ENCODE results near the gene IGFL2. TPM values are rescaled to one million over a fixed set of nuclear protein-coding genes. Genes with fewer than 3 reads are reported as not detected.
"Not testable (repeated sequence)": the region's sequence is repeated elsewhere in the genome, so short reads cannot be mapped to it uniquely, and the experiment has no call there.

IGFL2 gene
- total RNA-seq, 1 donor, result not detected

DNA sequence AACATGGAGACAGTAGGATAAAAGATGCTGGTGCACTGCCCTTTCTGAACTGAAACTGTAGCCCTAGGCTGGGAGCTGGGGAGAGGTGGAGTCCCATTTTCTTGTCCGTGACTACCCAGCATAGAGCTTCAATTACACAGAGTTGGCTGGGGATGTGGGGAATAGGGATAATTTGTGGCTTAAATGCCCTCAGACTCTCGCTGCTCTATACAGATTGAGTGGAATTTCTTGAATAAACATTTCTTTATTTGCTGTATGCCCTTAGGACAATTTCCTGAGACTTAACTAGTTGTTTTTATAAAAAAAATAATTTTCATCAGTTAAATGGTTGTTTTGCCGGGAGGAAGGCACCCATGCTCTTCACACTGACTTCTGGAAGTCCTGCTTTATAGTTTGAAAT is 7.2 kb downstream of the IGFL2 start:
- TF ChIP-seq, protein P1, sequence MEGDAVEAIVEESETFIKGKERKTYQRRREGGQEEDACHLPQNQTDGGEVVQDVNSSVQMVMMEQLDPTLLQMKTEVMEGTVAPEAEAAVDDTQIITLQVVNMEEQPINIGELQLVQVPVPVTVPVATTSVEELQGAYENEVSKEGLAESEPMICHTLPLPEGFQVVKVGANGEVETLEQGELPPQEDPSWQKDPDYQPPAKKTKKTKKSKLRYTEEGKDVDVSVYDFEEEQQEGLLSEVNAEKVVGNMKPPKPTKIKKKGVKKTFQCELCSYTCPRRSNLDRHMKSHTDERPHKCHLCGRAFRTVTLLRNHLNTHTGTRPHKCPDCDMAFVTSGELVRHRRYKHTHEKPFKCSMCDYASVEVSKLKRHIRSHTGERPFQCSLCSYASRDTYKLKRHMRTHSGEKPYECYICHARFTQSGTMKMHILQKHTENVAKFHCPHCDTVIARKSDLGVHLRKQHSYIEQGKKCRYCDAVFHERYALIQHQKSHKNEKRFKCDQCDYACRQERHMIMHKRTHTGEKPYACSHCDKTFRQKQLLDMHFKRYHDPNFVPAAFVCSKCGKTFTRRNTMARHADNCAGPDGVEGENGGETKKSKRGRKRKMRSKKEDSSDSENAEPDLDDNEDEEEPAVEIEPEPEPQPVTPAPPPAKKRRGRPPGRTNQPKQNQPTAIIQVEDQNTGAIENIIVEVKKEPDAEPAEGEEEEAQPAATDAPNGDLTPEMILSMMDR (IDR thresholded peaks at IDR 0.05; ENCODE audit: insufficient read depth, low read depth, low read length), result no peak
- no peak overlapping the region for H3K4me3 ChIP-seq (ENCODE audit: low read depth, low read length)
- DNase-seq (ENCODE audit: low read depth), result no peak

DNA sequence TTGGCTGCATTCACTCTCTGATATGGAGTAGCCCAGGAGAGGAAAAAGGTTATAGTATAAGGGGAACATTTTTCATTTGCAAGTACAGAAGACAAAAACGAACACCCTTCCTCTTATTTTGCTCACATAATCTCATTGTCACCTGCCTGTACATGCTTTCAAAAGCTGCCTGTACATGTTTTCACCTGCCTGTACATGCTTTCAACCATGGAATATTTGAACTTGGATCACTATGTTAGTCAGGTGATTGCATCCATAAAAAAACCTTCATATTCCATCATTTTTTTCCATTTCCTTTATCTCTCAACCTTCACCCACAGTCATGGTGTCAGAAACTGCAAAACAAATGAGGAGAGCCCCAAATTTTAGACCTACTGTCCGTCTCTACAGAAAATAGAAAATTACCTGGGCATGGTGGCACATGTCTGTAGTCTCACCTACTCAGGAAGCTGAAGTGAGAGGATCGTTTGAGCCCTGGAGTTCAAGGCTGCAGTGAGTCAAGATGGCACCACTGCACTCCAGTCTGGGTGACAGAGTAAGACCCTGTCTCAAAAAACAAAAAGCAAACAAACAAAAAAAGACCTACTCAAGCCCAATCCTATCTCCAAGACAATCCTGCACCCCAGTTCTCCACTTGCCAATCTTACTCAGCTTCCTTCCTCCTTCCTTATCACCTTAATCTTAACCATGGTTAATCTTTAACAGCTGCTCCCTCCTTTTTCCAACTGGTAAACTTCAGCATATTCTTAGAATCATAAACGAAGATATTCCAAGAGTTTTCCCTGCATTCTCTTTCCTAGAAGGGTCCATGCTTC is 11.6 kb downstream of the IGFL2 start:
- no peak overlapping the region for H3K4me3 ChIP-seq (ENCODE audit: low read depth, low read length)
- TF ChIP-seq, protein P1 (IDR thresholded peaks at IDR 0.05; ENCODE audit: insufficient read depth, low read depth, low read length), result no peak
- no peak for DNase-seq (ENCODE audit: low read depth)

DNA sequence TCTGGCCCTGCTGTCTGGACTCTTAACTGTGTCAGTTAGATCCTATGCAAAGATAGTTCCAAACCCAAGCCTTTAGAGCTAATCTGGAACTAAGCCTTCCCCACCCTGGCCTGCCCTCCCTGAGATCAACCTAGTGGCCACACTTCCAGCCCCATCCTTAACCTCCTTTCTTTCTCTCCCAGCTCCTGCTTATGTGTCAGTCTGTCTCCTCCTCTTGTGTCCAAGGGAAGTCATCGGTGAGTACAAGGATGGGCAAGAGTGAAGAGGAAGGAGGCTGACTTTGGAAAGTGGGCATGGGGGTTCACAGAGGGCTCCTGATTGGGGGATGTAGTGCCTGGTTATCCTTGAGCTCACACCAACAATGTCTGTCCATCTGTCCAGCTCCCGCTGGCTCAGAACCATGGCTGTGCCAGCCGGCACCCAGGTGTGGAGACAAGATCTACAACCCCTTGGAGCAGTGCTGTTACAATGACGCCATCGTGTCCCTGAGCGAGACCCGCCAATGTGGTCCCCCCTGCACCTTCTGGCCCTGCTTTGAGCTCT is 12.3 kb downstream of the IGFL2 start:
- TF ChIP-seq, protein P1 (IDR thresholded peaks at IDR 0.05; ENCODE audit: insufficient read depth, low read depth, low read length), result no peak

DNA sequence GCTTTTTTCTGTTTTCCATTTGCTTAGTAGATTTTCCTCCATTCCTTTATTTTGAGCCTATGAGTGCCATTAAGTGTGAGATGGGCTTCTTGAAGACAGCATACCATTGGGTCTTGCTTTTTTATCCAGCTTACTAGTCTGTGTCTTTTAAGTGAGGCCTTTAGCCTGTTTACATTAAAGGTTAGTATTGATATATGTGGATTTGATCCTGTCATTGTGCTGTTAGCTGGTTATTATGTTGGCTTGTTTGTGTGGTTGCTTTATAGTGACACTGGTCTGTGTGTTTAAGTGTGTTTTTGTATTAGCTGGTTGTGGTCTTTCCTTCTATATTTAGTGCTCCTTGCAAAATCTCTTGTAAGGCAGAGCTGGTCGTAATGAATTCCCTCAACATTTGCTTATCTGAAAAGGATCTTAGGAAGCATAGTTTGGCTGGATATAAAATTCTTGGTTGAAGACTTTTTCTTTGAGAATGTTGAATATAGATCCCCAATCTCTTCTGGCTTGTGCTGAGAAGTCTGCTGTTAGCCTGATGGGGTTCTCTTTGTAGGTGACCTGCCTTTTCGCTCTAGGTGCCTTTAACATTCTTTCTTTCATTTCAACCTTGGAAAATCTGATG is 13.7 kb downstream of the IGFL2 start:
- DNase-seq (ENCODE audit: low read depth); H3K4me3 ChIP-seq (ENCODE audit: low read depth, low read length): not testable (repeated sequence)

More for the DNA sequence above, 12.3 kb downstream of the IGFL2 start:
- DNase-seq (ENCODE audit: low read depth), result no peak
- H3K4me3 ChIP-seq (ENCODE audit: low read depth, low read length), result no peak overlapping the region

GRCh38 chr19:46162731-46163130 is 14.7 kb downstream of the IGFL2 start:
- DNase-seq (ENCODE audit: low read depth), result no peak
- TF ChIP-seq, protein P1 (IDR thresholded peaks at IDR 0.05; ENCODE audit: insufficient read depth, low read depth, low read length), result no peak
- H3K4me3 ChIP-seq (ENCODE audit: low read depth, low read length), result no peak overlapping the region

DNA sequence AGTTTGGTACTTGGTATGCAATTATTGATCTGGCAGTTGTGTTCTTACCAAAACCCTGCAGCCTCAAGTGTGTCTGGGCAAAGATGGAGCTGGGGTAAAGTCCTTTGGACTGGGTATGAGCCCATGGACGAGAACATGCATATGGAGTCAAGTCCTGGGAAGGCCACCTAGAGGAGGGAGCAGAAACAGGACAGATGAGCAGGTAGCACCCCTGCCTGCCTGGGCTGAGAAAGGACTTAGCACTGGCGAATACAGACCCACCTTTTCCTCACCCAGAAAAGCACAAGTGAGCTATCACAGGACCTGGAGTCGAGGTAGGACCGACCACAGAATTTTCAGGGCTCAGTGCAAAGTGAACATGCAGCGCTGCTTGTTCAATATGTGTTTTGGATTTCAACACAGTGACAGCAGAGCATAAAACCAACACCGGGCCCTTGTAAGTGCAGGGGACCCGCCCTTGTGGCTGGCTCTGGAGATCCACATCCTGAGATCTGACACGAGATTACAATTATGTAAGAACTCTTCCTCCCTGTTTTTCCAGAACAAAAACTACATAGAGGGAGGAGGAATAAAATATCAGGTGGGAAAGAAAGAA is 25.9 kb downstream of the IGFL2 start:
- DNase-seq (ENCODE audit: low read depth), result no peak
- TF ChIP-seq, protein P1 (IDR thresholded peaks at IDR 0.05; ENCODE audit: insufficient read depth, low read depth, low read length), result no peak
- no peak overlapping the region for H3K4me3 ChIP-seq (ENCODE audit: low read depth, low read length)

Measured in fibroblast of villous mesenchyme (primary cell).